GM18507 (cell line): ENCODE measurements around the gene BEND3.
"Not testable (repeated sequence)": the region's sequence is repeated elsewhere in the genome, so short reads cannot be mapped to it uniquely, and the experiment has no call there.

Experiments
- DNase-seq: peaks from one replicate; pipeline ENCODE4 v3.0.0; 2011; ENCODE audit warnings: low read depth; ENCODE audit not compliant: insufficient read length; ENCODE audit errors: extremely low spot score
- FAIRE-seq: peaks from 2 replicates; lab custom pipeline; 2011; peaks lifted over from hg19 to GRCh38; lab: Jason Lieb, UNC

BEND3 gene

GRCh38 chr6:107122748-107123147 lies 7.4 kb upstream of the BEND3 start:
- FAIRE-seq (no peak), DNase-seq (no peak)

GRCh38 chr6:107121964-107122495 lies 6.7 kb upstream of the BEND3 start:
- FAIRE-seq (no peak), DNase-seq (no peak)

- FAIRE-seq (no peak), DNase-seq (no peak)
Observed at GRCh38 chr6:107121266-107121665, 6.0 kb upstream of the BEND3 start.

GRCh38 chr6:107120404-107120803 lies 5.1 kb upstream of the BEND3 start:
- DNase-seq (no peak), FAIRE-seq (no peak)

- FAIRE-seq (no peak), DNase-seq (no peak)
Observed at GRCh38 chr6:107118976-107119375, 3.7 kb upstream of the BEND3 start.

- not testable (repeated sequence) for FAIRE-seq, DNase-seq
Observed at GRCh38 chr6:107118540-107118939, 3.2 kb upstream of the BEND3 start.

GRCh38 chr6:107116931-107117330 lies 1.6 kb upstream of the BEND3 start:
- FAIRE-seq = no peak
- no peak for DNase-seq

GRCh38 chr6:107116328-107116892 lies 1.1 kb upstream of the BEND3 start:
- DNase-seq (no peak), FAIRE-seq (peak; percentile 51)

GRCh38 chr6:107115695-107116327 lies 496 bp upstream of the BEND3 start:
- no peak for DNase-seq

GRCh38 chr6:107114213-107114925 lies 946 bp downstream of the BEND3 start:
- peak; percentile 76 for FAIRE-seq

More at GRCh38 chr6:107115695-107116327, 496 bp upstream of the BEND3 start:
- FAIRE-seq = no peak

GRCh38 chr6:107110200-107110599 lies 5.1 kb downstream of the BEND3 start:
- DNase-seq (no peak), FAIRE-seq (no peak)

More at GRCh38 chr6:107114213-107114925, 946 bp downstream of the BEND3 start:
- peak; percentile 81 for DNase-seq

GRCh38 chr6:107108201-107108890 lies 7.0 kb downstream of the BEND3 start:
- no peak for FAIRE-seq
- DNase-seq = no peak

GRCh38 chr6:107107791-107108190 lies 7.5 kb downstream of the BEND3 start:
- FAIRE-seq (no peak), DNase-seq (no peak)

GRCh38 chr6:107106165-107106564 lies 9.2 kb downstream of the BEND3 start:
- no peak for FAIRE-seq
- no peak for DNase-seq

- DNase-seq (no peak), FAIRE-seq (no peak)
Observed at GRCh38 chr6:107105511-107106116, 9.7 kb downstream of the BEND3 start.

GRCh38 chr6:107103082-107103481 lies 12.2 kb downstream of the BEND3 start:
- no peak for FAIRE-seq
- DNase-seq = no peak

GRCh38 chr6:107102414-107102805 lies 12.9 kb downstream of the BEND3 start:
- DNase-seq (no peak), FAIRE-seq (no peak)

- DNase-seq = no peak
- FAIRE-seq = no peak
Observed at GRCh38 chr6:107101686-107102413, 13.5 kb downstream of the BEND3 start.

- no peak for DNase-seq
- no peak for FAIRE-seq
Observed at GRCh38 chr6:107101211-107101610, 14.1 kb downstream of the BEND3 start.
